Activated naive CD4-positive, alpha-beta T cell treated with anti-CD3 and anti-CD28 coated beads for 36 hours (primary cell): ENCODE measurements around the gene UBL4B. TPM values are rescaled to one million over a fixed set of nuclear protein-coding genes. Genes with fewer than 3 reads are reported as not detected.
A peak's percentile ranks its signal among the peaks of the same experiment; 100 is the strongest.

ENCODE experiments used
- CTCF ChIA-PET: fragments of 350-600 bp; sonication (Branson Sonifier 250); formaldehyde crosslinking; loops from one replicate; lab custom pipeline; 2021; ENCODE audit warnings: antibody characterized with exemption; lab: Charles Lee
- DNase-seq: peaks from one replicate; pipeline ENCODE4 v3.0.0-alpha.2; 2020
- H3K27ac Mint-ChIP-seq: one replicate; pipeline ENCODE4 v1.8.0; 2021; ENCODE audit warnings: mild to moderate bottlenecking, mixed read lengths
- H3K27me3 Mint-ChIP-seq: one replicate; pipeline ENCODE4 v1.8.0; 2021; ENCODE audit warnings: low read depth, mixed read lengths
- H3K36me3 Mint-ChIP-seq: one replicate; pipeline ENCODE4 v1.8.0; 2021; ENCODE audit warnings: low read depth, mixed read lengths
- H3K4me1 Mint-ChIP-seq: one replicate; pipeline ENCODE4 v1.8.0; 2021; ENCODE audit warnings: low read depth, mixed read lengths
- H3K4me3 Mint-ChIP-seq: one replicate; pipeline ENCODE4 v1.8.0; 2021; ENCODE audit warnings: mild to moderate bottlenecking, moderate library complexity, mixed read lengths
- H3K9me3 Mint-ChIP-seq: one replicate; pipeline ENCODE4 v1.8.0; 2021; ENCODE audit warnings: mixed read lengths
- intact Hi-C: fragments of 100-400 bp; cut with micrococcal nuclease; formaldehyde crosslinking; loops from one replicate; pipeline ENCODE4 v1.15.1; 2023
- total RNA-seq, 2 experiments: library from RNA; stranded (reverse); gene quantifications; one replicate each; pipeline ENCODE4 v1.2.3, GENCODE V29; 2021

The UBL4B gene
- total RNA-seq, result not detected

GRCh38 chr1:110112143-110112542 lies at the start of gene UBL4B:
UBL4B (plus strand) TSS chr1:110112443; CDS start chr1:110112535, 92 bp downstream.
- H3K36me3 Mint-ChIP-seq, result no peaks in the 10 kb centered on the region
- CTCF ChIA-PET, result interaction anchor here (1.3 to 1.5 kb wide), 2 partner anchors 53 to 58 kb away, joined by 3 to 6 read pairs; no protein-coding TSS in a partner anchor
- H3K9me3 Mint-ChIP-seq, result no peaks in the 10 kb centered on the region
- no peaks in the 10 kb centered on the region for H3K4me1 Mint-ChIP-seq
- no peak within 1 kb of the TSS for H3K4me3 Mint-ChIP-seq
- DNase-seq, result no peak
- no peak within 1 kb of the TSS for H3K27ac Mint-ChIP-seq
- intact Hi-C loops, result no loop called here
- H3K27me3 Mint-ChIP-seq, result peaks cover 7% of the 10 kb centered on the region

- Mint-ChIP-seq H3K36me3 (peaks cover 2% of the 10 kb centered on the region), H3K4me3 (no peak overlapping the region), H3K4me1 (no peaks in the 10 kb centered on the region), H3K27me3 (peaks cover 14% of the 10 kb centered on the region), H3K9me3 (no peaks in the 10 kb centered on the region), H3K27ac (no peak overlapping the region)
- intact Hi-C loops, result no loop called here
- DNase-seq, result no peak
- CTCF ChIA-PET, result interaction anchor here (0.6 to 5.4 kb wide), 8 partner anchors 11 to 122 kb away, joined by 3 to 34 read pairs (median 3); no protein-coding TSS in a partner anchor
These were observed 49.6 kb upstream of the UBL4B start for GRCh38 chr1:110062612-110063011.

GRCh38 chr1:110063781-110064180 lies 48.5 kb upstream of the UBL4B start:
- Mint-ChIP-seq H3K36me3 (peaks cover 2% of the 10 kb centered on the region), H3K9me3 (no peaks in the 10 kb centered on the region), H3K27me3 (peaks cover 23% of the 10 kb centered on the region), H3K4me3 (no peak overlapping the region), H3K27ac (no peak overlapping the region), H3K4me1 (peaks cover 7% of the 10 kb centered on the region)
- intact Hi-C loops, result no loop called here
- CTCF ChIA-PET, result interaction anchor here (4.7 to 5.4 kb wide), 2 partner anchors 12 to 41 kb away, joined by 30 to 34 read pairs; no protein-coding TSS in a partner anchor
- DNase-seq, result no peak

- Mint-ChIP-seq H3K4me3 (no peak overlapping the region), H3K36me3 (peaks cover 2% of the 10 kb centered on the region), H3K27me3 (peaks cover 32% of the 10 kb centered on the region), H3K27ac (no peak overlapping the region), H3K9me3 (no peaks in the 10 kb centered on the region), H3K4me1 (peaks cover 11% of the 10 kb centered on the region)
- DNase-seq, result no peak
- CTCF ChIA-PET, result interaction anchor here (5.4 kb wide), 2 partner anchors 10 to 40 kb away, joined by 30 to 42 read pairs; no protein-coding TSS in a partner anchor
- intact Hi-C loops, result no loop called here
These were observed 47.5 kb upstream of the UBL4B start for GRCh38 chr1:110064576-110065337.

- Mint-ChIP-seq H3K4me1 (peaks cover 14% of the 10 kb centered on the region), H3K27ac (no peak overlapping the region), H3K27me3 (peaks cover 37% of the 10 kb centered on the region), H3K9me3 (no peaks in the 10 kb centered on the region), H3K36me3 (no peaks in the 10 kb centered on the region), H3K4me3 (no peak overlapping the region)
- no peak for DNase-seq
- CTCF ChIA-PET, result interaction anchor here (1.0 to 5.4 kb wide), 3 partner anchors 11 to 39 kb away, joined by 3 to 42 read pairs (median 30); no protein-coding TSS in a partner anchor
- intact Hi-C loops, result no loop called here
These were observed 46.4 kb upstream of the UBL4B start for GRCh38 chr1:110065841-110066240.

GRCh38 chr1:110067479-110067892 lies 44.8 kb upstream of the UBL4B start:
- Mint-ChIP-seq H3K4me3 (no peak overlapping the region), H3K9me3 (no peaks in the 10 kb centered on the region), H3K36me3 (no peaks in the 10 kb centered on the region), H3K27me3 (peaks cover 52% of the 10 kb centered on the region), H3K4me1 (peaks cover 14% of the 10 kb centered on the region), H3K27ac (no peak overlapping the region)
- CTCF ChIA-PET, result interaction anchor here (1.5 to 5.4 kb wide), 2 partner anchors 13 to 49 kb away, joined by 4 to 42 read pairs; no protein-coding TSS in a partner anchor
- DNase-seq, result no peak
- intact Hi-C loops, result no loop called here

GRCh38 chr1:110067893-110068645 lies 44.2 kb upstream of the UBL4B start:
- H3K36me3 Mint-ChIP-seq, result no peaks in the 10 kb centered on the region
- intact Hi-C loops, result loop anchor here (2.0 kb wide), 1 partner anchor 17 kb away; no protein-coding TSS in a partner anchor
- H3K4me3 Mint-ChIP-seq, result peak overlapping the region; percentile 30
- peaks cover 55% of the 10 kb centered on the region for H3K27me3 Mint-ChIP-seq
- DNase-seq, result no peak
- H3K9me3 Mint-ChIP-seq, result no peaks in the 10 kb centered on the region
- H3K27ac Mint-ChIP-seq, result no peak overlapping the region
- CTCF ChIA-PET, result interaction anchor here (1.4 to 5.4 kb wide), 3 partner anchors 8 to 49 kb away, joined by 4 to 42 read pairs (median 6); no protein-coding TSS in a partner anchor
- peaks cover 14% of the 10 kb centered on the region for H3K4me1 Mint-ChIP-seq

GRCh38 chr1:110068646-110069403 lies 43.4 kb upstream of the UBL4B start:
- Mint-ChIP-seq H3K27ac (no peak overlapping the region), H3K4me3 (peak overlapping the region; percentile 30), H3K9me3 (no peaks in the 10 kb centered on the region), H3K36me3 (no peaks in the 10 kb centered on the region), H3K4me1 (peaks cover 14% of the 10 kb centered on the region), H3K27me3 (peaks cover 59% of the 10 kb centered on the region)
- no peak for DNase-seq
- CTCF ChIA-PET, result interaction anchor here (1.4 to 5.4 kb wide), 2 partner anchors 9 to 14 kb away, joined by 6 to 42 read pairs; no protein-coding TSS in a partner anchor
- intact Hi-C loops, result loop anchor here (1.0 to 2.0 kb wide), 2 partner anchors 9 to 16 kb away; no protein-coding TSS in a partner anchor

- Mint-ChIP-seq H3K4me1 (peaks cover 14% of the 10 kb centered on the region), H3K9me3 (no peaks in the 10 kb centered on the region), H3K27me3 (peaks cover 61% of the 10 kb centered on the region), H3K36me3 (no peaks in the 10 kb centered on the region), H3K4me3 (peak overlapping the region; percentile 52), H3K27ac (no peak overlapping the region)
- CTCF ChIA-PET, result interaction anchor here (1.4 to 5.4 kb wide), 2 partner anchors 10 to 15 kb away, joined by 6 to 42 read pairs; no protein-coding TSS in a partner anchor
- intact Hi-C loops, result loop anchor here (1.0 to 2.0 kb wide), 2 partner anchors 9 to 15 kb away; no protein-coding TSS in a partner anchor
- no peak for DNase-seq
These were observed 42.6 kb upstream of the UBL4B start for GRCh38 chr1:110069404-110070281.

GRCh38 chr1:110070282-110070669 lies 42.0 kb upstream of the UBL4B start:
- H3K4me3 Mint-ChIP-seq, result peak overlapping the region; percentile 52
- H3K36me3 Mint-ChIP-seq, result no peaks in the 10 kb centered on the region
- DNase-seq, result no peak
- no peak overlapping the region for H3K27ac Mint-ChIP-seq
- intact Hi-C loops, result no loop called here
- no peaks in the 10 kb centered on the region for H3K9me3 Mint-ChIP-seq
- H3K27me3 Mint-ChIP-seq, result peaks cover 61% of the 10 kb centered on the region
- H3K4me1 Mint-ChIP-seq, result peaks cover 14% of the 10 kb centered on the region
- CTCF ChIA-PET, result interaction anchor here (1.2 to 2.1 kb wide), 4 partner anchors 11 to 40 kb away, joined by 3 to 16 read pairs (median 5); no protein-coding TSS in a partner anchor
